Ascending aorta (tissue), 2 donors: ENCODE data around the gene C10orf62. TPM values are rescaled to one million over a fixed set of nuclear protein-coding genes. Genes with fewer than 3 reads are reported as not detected.
A peak's percentile ranks its signal among the peaks of the same experiment; 100 is the strongest.

Source experiments
- DNase-seq, 2 donors: peaks; one replicate each; pipeline ENCODE4 v3.0.0-alpha.2; 2019; ENCODE audit warnings: low spot score in 2 of 2
- H3K27ac ChIP-seq, 2 donors: fragments of 200-600 bp; sonication (generic); one replicate each; pipeline ENCODE4 v1.5.1; 2016 to 2017; ENCODE audit warnings: mild to moderate bottlenecking in 1 of 2
- H3K27me3 ChIP-seq: fragments of 200-600 bp; sonication (generic); one replicate; pipeline ENCODE4 v1.5.1; 2017
- H3K36me3 ChIP-seq, 2 donors: fragments of 200-600 bp; sonication (generic); one replicate each; pipeline ENCODE4 v1.5.1; 2016
- H3K4me1 ChIP-seq, 2 donors: fragments of 200-600 bp; sonication (generic); one replicate each; pipeline ENCODE4 v1.5.1; 2016 to 2017; ENCODE audit warnings: mild to moderate bottlenecking in 1 of 2
- H3K4me3 ChIP-seq, 2 donors: fragments of 200-600 bp; sonication (generic); one replicate each; pipeline ENCODE4 v1.5.1; 2016 to 2017; ENCODE audit warnings: mild to moderate bottlenecking in 1 of 2
- H3K9me3 ChIP-seq, 2 donors: fragments of 200-600 bp; sonication (generic); one replicate each; pipeline ENCODE4 v1.5.1; 2016
- CTCF ChIP-seq, 3 experiments: fragments of 200-600 bp in 2 of 3; fragments of 450-650 bp in 1 of 3; sonication (generic) in 2 of 3; IDR thresholded peaks; one replicate each; pipeline ENCODE4 v1.5.1; 2016 to 2019; ENCODE audit warnings: antibody characterized with exemption in 3 of 3, mild to moderate bottlenecking in 1 of 3, moderate library complexity in 1 of 3
- intact Hi-C: fragments of 100-400 bp; cut with DNase I; formaldehyde crosslinking; loops from one replicate; pipeline ENCODE4 v1.15.1; 2023
- total RNA-seq: library from RNA; depleted of rRNA; stranded (reverse); fragments of >200 nt; gene quantifications from one replicate; pipeline ENCODE4 v1.1.0, GENCODE V29; 2016

C10orf62 gene
- total RNA-seq, 1 donor from 2014 or later, result not detected

- no peaks in the 10 kb centered on the region for H3K27me3 ChIP-seq
- H3K4me3 ChIP-seq, result no peak overlapping the region
- no peaks in the 10 kb centered on the region for H3K36me3 ChIP-seq
- TF ChIP-seq CTCF (IDR thresholded peaks at IDR 0.05), result no peak
- H3K9me3 ChIP-seq, result no peaks in the 10 kb centered on the region
- no peak overlapping the region for H3K27ac ChIP-seq
- no peak for DNase-seq
- peaks cover 3 to 12% of the 10 kb centered on the region in 2 donors for H3K4me1 ChIP-seq
- intact Hi-C loops, result no loop called here
Observed at GRCh38 chr10:97587183-97587582, 2.3 kb upstream of the C10orf62 start.

- Histone ChIP-seq H3K9me3 (no peaks in the 10 kb centered on the region), H3K36me3 (no peaks in the 10 kb centered on the region), H3K4me1 (peaks cover 4 to 24% of the 10 kb centered on the region in 2 donors), H3K27ac (no peak overlapping the region), H3K4me3 (no peak overlapping the region), H3K27me3 (no peaks in the 10 kb centered on the region)
- no peak for TF ChIP-seq CTCF (IDR thresholded peaks at IDR 0.05)
- intact Hi-C loops, result no loop called here
- no peak for DNase-seq
Observed at GRCh38 chr10:97590082-97590747, 694 bp downstream of the C10orf62 start.

- no peak overlapping the region for H3K27ac ChIP-seq
- TF ChIP-seq CTCF (IDR thresholded peaks at IDR 0.05), result no peak
- H3K9me3 ChIP-seq, result no peaks in the 10 kb centered on the region
- H3K4me1 ChIP-seq, result peaks cover 9 to 31% of the 10 kb centered on the region in 2 donors
- no peaks in the 10 kb centered on the region for H3K36me3 ChIP-seq
- H3K27me3 ChIP-seq, result no peaks in the 10 kb centered on the region
- intact Hi-C loops, result no loop called here
- DNase-seq, result no peak
- no peak overlapping the region for H3K4me3 ChIP-seq
Observed at GRCh38 chr10:97590748-97591495, 1.4 kb downstream of the C10orf62 start.

- H3K27ac ChIP-seq, result peak overlapping the region; percentile 88 to 99
- H3K4me3 ChIP-seq, result no peak overlapping the region
- no peaks in the 10 kb centered on the region for H3K36me3 ChIP-seq
- H3K4me1 ChIP-seq, result peaks cover 9 to 48% of the 10 kb centered on the region in 2 donors
- peak in 1 of 2 donors; percentile 77 for DNase-seq
- intact Hi-C loops, result loop anchor here (1.0 kb wide), 1 partner anchor 18 kb away; no protein-coding TSS in a partner anchor
- no peak for TF ChIP-seq CTCF (IDR thresholded peaks at IDR 0.05)
- no peaks in the 10 kb centered on the region for H3K9me3 ChIP-seq
- no peaks in the 10 kb centered on the region for H3K27me3 ChIP-seq
Observed at GRCh38 chr10:97593421-97593820, 3.9 kb downstream of the C10orf62 start.

GRCh38 chr10:97596101-97597082, 6.9 kb downstream of the C10orf62 start:
- peaks cover 9 to 49% of the 10 kb centered on the region in 2 donors for H3K4me1 ChIP-seq
- no peaks in the 10 kb centered on the region for H3K9me3 ChIP-seq
- no peaks in the 10 kb centered on the region for H3K36me3 ChIP-seq
- DNase-seq, result peak; percentile 56 to 95
- intact Hi-C loops, result loop anchor here (1.0 kb wide), 1 partner anchor 22 kb away; no protein-coding TSS in a partner anchor
- peak overlapping the region; percentile 88 to 99 for H3K27ac ChIP-seq
- TF ChIP-seq CTCF (IDR thresholded peaks at IDR 0.05), result no peak
- H3K27me3 ChIP-seq, result no peaks in the 10 kb centered on the region
- no peak overlapping the region for H3K4me3 ChIP-seq
